Stimulated activated naive CD8-positive, alpha-beta T cell treated with anti-CD3 and anti-CD28 coated beads, Interleukin-15, Interleukin-2, amounts not matched to agents 100 ng/mL and 50 ng/mL, for 24 hours (primary cell): ENCODE data around the gene ZNF155.

ENCODE experiments used
- H3K27ac Mint-ChIP-seq: one replicate; pipeline ENCODE4 v1.8.0; 2021; ENCODE audit warnings: mild to moderate bottlenecking, mixed read lengths
- H3K27me3 Mint-ChIP-seq: one replicate; pipeline ENCODE4 v1.8.0; 2021; ENCODE audit warnings: mixed read lengths
- H3K36me3 Mint-ChIP-seq: one replicate; pipeline ENCODE4 v1.8.0; 2021; ENCODE audit warnings: low read depth, mixed read lengths
- H3K4me1 Mint-ChIP-seq: one replicate; pipeline ENCODE4 v1.8.0; 2021; ENCODE audit warnings: low read depth, mixed read lengths
- H3K4me3 Mint-ChIP-seq: one replicate; pipeline ENCODE4 v1.8.0; 2021; ENCODE audit warnings: mild to moderate bottlenecking, mixed read lengths
- H3K9me3 Mint-ChIP-seq: one replicate; pipeline ENCODE4 v1.8.0; 2021; ENCODE audit warnings: mixed read lengths

Gene ZNF155

GRCh38 chr19:44026622-44027021 lies 42.6 kb downstream of the ZNF155 start:
- Mint-ChIP-seq H3K9me3 (peaks cover 35% of the 10 kb centered on the region), H3K36me3 (peaks cover 66% of the 10 kb centered on the region), H3K27ac (no peak overlapping the region), H3K4me3 (peak overlapping the region; percentile 15), H3K27me3 (peaks cover 4% of the 10 kb centered on the region), H3K4me1 (peaks cover 21% of the 10 kb centered on the region)

- H3K36me3 Mint-ChIP-seq = peaks cover 75% of the 10 kb centered on the region
- no peak overlapping the region for H3K27ac Mint-ChIP-seq
- no peaks in the 10 kb centered on the region for H3K4me1 Mint-ChIP-seq
- H3K4me3 Mint-ChIP-seq = no peak overlapping the region
- no peaks in the 10 kb centered on the region for H3K27me3 Mint-ChIP-seq
- H3K9me3 Mint-ChIP-seq = peaks cover 64% of the 10 kb centered on the region
Measured at GRCh38 chr19:44032001-44032610, 48.1 kb downstream of the ZNF155 start.

- H3K4me1 Mint-ChIP-seq = no peaks in the 10 kb centered on the region
- H3K27ac Mint-ChIP-seq = no peak overlapping the region
- H3K9me3 Mint-ChIP-seq = peaks cover 44% of the 10 kb centered on the region
- peaks cover 23% of the 10 kb centered on the region for H3K27me3 Mint-ChIP-seq
- peaks cover 8% of the 10 kb centered on the region for H3K36me3 Mint-ChIP-seq
- H3K4me3 Mint-ChIP-seq = no peak overlapping the region
Measured at GRCh38 chr19:44042147-44042546, 58.2 kb downstream of the ZNF155 start.
